ENCODE measurements around the gene CEP63.
A peak's percentile ranks its signal among the peaks of the same experiment; 100 is the strongest.
"Not testable (repeated sequence)": the region's sequence is repeated elsewhere in the genome, so short reads cannot be mapped to it uniquely, and the experiment has no call there.

CEP63 gene

GRCh38 chr3:134503266-134503665 lies 17.4 kb downstream of the CEP63 start:
- DNase-seq (ENCODE audit: extremely low spot score, insufficient read length, low read depth) (no peak), FAIRE-seq (no peak)

GRCh38 chr3:134504132-134504531 lies 18.3 kb downstream of the CEP63 start:
- FAIRE-seq: peak; percentile 9

GRCh38 chr3:134505485-134505884 lies 19.6 kb downstream of the CEP63 start:
- DNase-seq (ENCODE audit: extremely low spot score, insufficient read length, low read depth): no peak
- FAIRE-seq: no peak

More at GRCh38 chr3:134504132-134504531, 18.3 kb downstream of the CEP63 start:
- DNase-seq (ENCODE audit: extremely low spot score, insufficient read length, low read depth): no peak

GRCh38 chr3:134511500-134511899 lies 25.6 kb downstream of the CEP63 start:
- DNase-seq (ENCODE audit: extremely low spot score, insufficient read length, low read depth): no peak
- FAIRE-seq: no peak

GRCh38 chr3:134516905-134517304 lies 31.0 kb downstream of the CEP63 start:
- FAIRE-seq (no peak), DNase-seq (ENCODE audit: extremely low spot score, insufficient read length, low read depth) (no peak)

- DNase-seq (ENCODE audit: extremely low spot score, insufficient read length, low read depth) (no peak), FAIRE-seq (no peak)
These were observed 31.9 kb downstream of the CEP63 start for GRCh38 chr3:134517791-134518190.

- DNase-seq (ENCODE audit: extremely low spot score, insufficient read length, low read depth): no peak
- FAIRE-seq: no peak
These were observed 36.7 kb downstream of the CEP63 start for GRCh38 chr3:134522541-134522940.

GRCh38 chr3:134525293-134525692 lies 39.4 kb downstream of the CEP63 start:
- DNase-seq (ENCODE audit: extremely low spot score, insufficient read length, low read depth): no peak
- FAIRE-seq: no peak

- FAIRE-seq (no peak), DNase-seq (ENCODE audit: extremely low spot score, insufficient read length, low read depth) (no peak)
These were observed 40.5 kb downstream of the CEP63 start for GRCh38 chr3:134526319-134526718.

GRCh38 chr3:134527037-134527436 lies 41.2 kb downstream of the CEP63 start:
- DNase-seq (ENCODE audit: extremely low spot score, insufficient read length, low read depth): no peak
- no peak for FAIRE-seq

GRCh38 chr3:134527538-134528186 lies 41.8 kb downstream of the CEP63 start:
- no peak for DNase-seq (ENCODE audit: extremely low spot score, insufficient read length, low read depth)
- no peak for FAIRE-seq

GRCh38 chr3:134533493-134533892 lies 47.6 kb downstream of the CEP63 start:
- no peak for DNase-seq (ENCODE audit: extremely low spot score, insufficient read length, low read depth)
- FAIRE-seq: no peak

- DNase-seq (ENCODE audit: extremely low spot score, insufficient read length, low read depth) (no peak), FAIRE-seq (no peak)
These were observed 49.5 kb downstream of the CEP63 start for GRCh38 chr3:134535186-134535970.

GRCh38 chr3:134536781-134537180 lies 50.9 kb downstream of the CEP63 start:
- no peak for FAIRE-seq
- DNase-seq (ENCODE audit: extremely low spot score, insufficient read length, low read depth): no peak

GRCh38 chr3:134542287-134542958 lies 56.6 kb downstream of the CEP63 start:
- no peak for DNase-seq (ENCODE audit: extremely low spot score, insufficient read length, low read depth)
- FAIRE-seq: peak; percentile 51

- FAIRE-seq (no peak), DNase-seq (ENCODE audit: extremely low spot score, insufficient read length, low read depth) (no peak)
These were observed 57.3 kb downstream of the CEP63 start for GRCh38 chr3:134543113-134543512.

GRCh38 chr3:134544316-134544715 lies 58.5 kb downstream of the CEP63 start:
- DNase-seq (ENCODE audit: extremely low spot score, insufficient read length, low read depth) (no peak), FAIRE-seq (no peak)

GRCh38 chr3:134544783-134545182 lies 58.9 kb downstream of the CEP63 start:
- DNase-seq (ENCODE audit: extremely low spot score, insufficient read length, low read depth); FAIRE-seq: not testable (repeated sequence)

- FAIRE-seq: no peak
- no peak for DNase-seq (ENCODE audit: extremely low spot score, insufficient read length, low read depth)
These were observed 60.0 kb downstream of the CEP63 start for GRCh38 chr3:134545818-134546217.

- no peak for FAIRE-seq
- no peak for DNase-seq (ENCODE audit: extremely low spot score, insufficient read length, low read depth)
These were observed 66.9 kb downstream of the CEP63 start for GRCh38 chr3:134552784-134553183.

GRCh38 chr3:134559591-134559990 lies 73.7 kb downstream of the CEP63 start:
- no peak for FAIRE-seq
- no peak for DNase-seq (ENCODE audit: extremely low spot score, insufficient read length, low read depth)
